G401.6 (cell line): Measurements from ENCODE around the gene RNASEL.
"Not testable (repeated sequence)": the region's sequence is repeated elsewhere in the genome, so short reads cannot be mapped to it uniquely, and the experiment has no call there.

ENCODE experiments used
- FAIRE-seq: peaks from 2 replicates; lab custom pipeline; 2012; peaks lifted over from hg19 to GRCh38; lab: Jason Lieb, UNC

Gene RNASEL

DNA sequence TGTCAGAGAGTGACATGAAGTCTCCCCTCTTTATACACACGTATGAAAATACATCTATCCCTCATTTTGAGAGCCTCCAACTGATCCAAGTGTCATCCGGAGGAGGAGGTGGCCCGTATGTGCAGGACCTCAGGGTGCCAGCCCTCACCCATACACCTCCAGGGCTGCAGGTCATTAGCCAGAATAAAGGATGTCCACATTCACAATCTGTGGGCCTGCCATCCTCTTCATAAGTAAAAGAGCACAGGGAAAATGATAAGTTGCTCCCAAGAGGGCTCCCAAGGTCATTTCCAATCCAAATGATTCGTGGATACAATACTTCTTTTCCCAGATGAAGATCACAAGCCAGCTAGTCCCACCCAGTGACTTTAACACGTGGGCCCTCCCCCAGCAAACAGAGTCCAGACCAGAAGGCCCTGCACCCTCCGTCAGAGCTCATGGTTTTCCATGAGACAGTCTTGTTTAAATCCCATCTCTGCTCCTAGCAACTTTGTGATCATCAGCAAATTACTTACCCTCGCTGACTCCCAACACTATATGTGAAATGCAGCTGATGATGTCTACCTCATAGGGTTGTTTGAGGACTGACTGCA, 28.6 kb downstream of the RNASEL start:
- no peak for FAIRE-seq

GRCh38 chr1:182556279-182556678, 32.8 kb downstream of the RNASEL start:
- no peak for FAIRE-seq

GRCh38 chr1:182555493-182555892, 33.6 kb downstream of the RNASEL start:
- no peak for FAIRE-seq

DNA sequence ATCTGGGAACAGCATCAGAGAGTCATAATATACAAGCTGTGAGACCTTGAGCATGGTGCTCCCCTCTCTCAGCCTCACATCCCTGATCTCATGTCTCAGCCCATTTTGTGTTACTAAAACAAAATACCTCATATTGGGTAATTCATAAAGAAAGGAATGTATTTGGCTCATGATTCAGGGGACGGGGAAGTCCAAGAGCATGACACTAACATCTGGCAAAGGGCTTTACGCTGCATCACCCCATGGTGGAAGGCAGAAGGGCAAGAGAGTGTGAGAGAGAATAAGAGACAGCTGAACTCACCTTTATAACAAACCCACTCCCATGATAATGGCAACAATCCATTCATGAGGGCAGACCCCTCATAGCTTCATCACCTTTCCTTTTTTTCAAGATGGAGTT, 36.5 kb downstream of the RNASEL start:
- no peak for FAIRE-seq

GRCh38 chr1:182549811-182550210, 39.2 kb downstream of the RNASEL start:
- FAIRE-seq = no peak

- no peak for FAIRE-seq
Observed at GRCh38 chr1:182549346-182549745, 39.7 kb downstream of the RNASEL start.

DNA sequence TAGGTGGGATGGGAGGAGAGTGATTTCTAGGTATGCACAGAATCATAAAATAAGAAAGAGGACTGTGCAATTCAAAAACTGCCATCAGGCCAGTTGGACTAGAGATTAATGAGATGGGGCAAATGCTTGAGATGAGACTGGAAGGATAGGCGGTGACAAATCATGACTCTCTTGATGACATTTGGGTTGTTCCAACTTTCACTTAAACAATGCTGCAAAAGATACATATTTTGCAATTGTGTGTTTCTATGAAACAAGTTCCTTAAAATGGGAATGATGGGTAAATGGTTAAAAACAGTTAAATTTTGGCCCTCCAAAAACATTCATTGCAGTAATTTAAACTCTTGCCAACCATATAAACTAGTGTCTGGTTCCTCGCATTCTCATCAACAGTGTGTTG, 55.2 kb downstream of the RNASEL start:
- FAIRE-seq = no peak

DNA sequence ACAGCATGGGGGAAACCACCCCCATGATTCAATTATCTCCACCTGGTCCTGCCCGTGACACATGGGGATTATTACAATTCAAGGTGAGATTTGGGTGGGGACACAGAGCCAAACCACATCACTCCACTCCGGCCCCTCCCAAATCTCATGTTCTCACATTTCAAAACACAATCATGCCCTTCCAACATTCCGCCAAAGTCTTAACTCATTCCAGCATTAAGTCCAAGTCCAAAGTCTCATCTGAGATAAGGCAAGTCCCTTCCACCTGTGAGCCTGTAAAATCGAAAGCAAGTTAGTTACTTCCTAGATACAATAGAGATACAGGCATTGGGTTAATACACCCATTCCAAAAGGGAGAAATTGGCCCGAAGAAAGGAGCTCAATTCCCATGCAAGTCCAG, 60.9 kb downstream of the RNASEL start:
- FAIRE-seq = not testable (repeated sequence)

GRCh38 chr1:182527680-182528079, 61.4 kb downstream of the RNASEL start:
- FAIRE-seq = no peak

GRCh38 chr1:182525342-182525741, 63.7 kb downstream of the RNASEL start:
- no peak for FAIRE-seq
